Nephron progenitor cell (in vitro differentiated cells): ENCODE results near the gene CD84.

ENCODE experiments used
- DNase-seq: peaks from one replicate; pipeline ENCODE4 v3.0.0; 2021
- H3K27ac Mint-ChIP-seq: 2 replicates; pipeline ENCODE4 v1.8.0; 2021; ENCODE audit warnings: mild to moderate bottlenecking, moderate library complexity, mixed read lengths
- H3K27me3 Mint-ChIP-seq: 2 replicates; pipeline ENCODE4 v1.8.0; 2021; ENCODE audit warnings: mild to moderate bottlenecking, low read depth, mixed read lengths; ENCODE audit not compliant: poor library complexity
- H3K36me3 Mint-ChIP-seq: 2 replicates; pipeline ENCODE4 v1.8.0; 2021; ENCODE audit warnings: low read depth, mixed read lengths
- H3K4me1 Mint-ChIP-seq: 2 replicates; pipeline ENCODE4 v1.8.0; 2021; ENCODE audit warnings: mixed read lengths
- H3K4me3 Mint-ChIP-seq: 2 replicates; pipeline ENCODE4 v1.8.0; 2021; ENCODE audit warnings: mild to moderate bottlenecking, moderate library complexity, mixed read lengths
- H3K9me3 Mint-ChIP-seq: 2 replicates; pipeline ENCODE4 v1.8.0; 2021; ENCODE audit warnings: mild to moderate bottlenecking, moderate library complexity, mixed read lengths
- TF ChIP-seq, protein P1 (sequence below): fragments of 200-600 bp; sonication (generic); IDR thresholded peaks from 2 replicates; pipeline ENCODE4 v1.5.0; 2021; ENCODE audit warnings: antibody characterized with exemption

The CD84 gene

DNA sequence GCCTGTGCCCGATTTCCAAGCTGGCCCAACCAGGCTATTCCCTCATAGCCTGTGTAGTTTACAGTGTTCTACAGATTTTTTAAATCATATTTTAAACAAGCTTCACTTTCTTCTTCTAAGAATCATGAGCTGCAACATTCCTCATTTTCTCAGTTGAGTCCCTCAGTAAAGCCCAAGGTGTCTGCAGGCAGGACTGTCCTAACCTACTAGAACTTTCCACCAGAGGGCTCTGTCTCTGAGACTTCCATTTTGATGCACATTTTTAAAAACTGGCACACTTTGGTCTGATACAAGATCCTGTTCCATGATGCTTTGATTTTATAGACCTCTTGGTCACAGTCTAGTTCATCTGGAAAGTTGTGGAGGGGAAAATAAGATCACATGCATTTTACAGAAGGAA is 34.6 kb downstream of the CD84 start:
- no peak overlapping the region for H3K27ac Mint-ChIP-seq
- TF ChIP-seq, protein P1, sequence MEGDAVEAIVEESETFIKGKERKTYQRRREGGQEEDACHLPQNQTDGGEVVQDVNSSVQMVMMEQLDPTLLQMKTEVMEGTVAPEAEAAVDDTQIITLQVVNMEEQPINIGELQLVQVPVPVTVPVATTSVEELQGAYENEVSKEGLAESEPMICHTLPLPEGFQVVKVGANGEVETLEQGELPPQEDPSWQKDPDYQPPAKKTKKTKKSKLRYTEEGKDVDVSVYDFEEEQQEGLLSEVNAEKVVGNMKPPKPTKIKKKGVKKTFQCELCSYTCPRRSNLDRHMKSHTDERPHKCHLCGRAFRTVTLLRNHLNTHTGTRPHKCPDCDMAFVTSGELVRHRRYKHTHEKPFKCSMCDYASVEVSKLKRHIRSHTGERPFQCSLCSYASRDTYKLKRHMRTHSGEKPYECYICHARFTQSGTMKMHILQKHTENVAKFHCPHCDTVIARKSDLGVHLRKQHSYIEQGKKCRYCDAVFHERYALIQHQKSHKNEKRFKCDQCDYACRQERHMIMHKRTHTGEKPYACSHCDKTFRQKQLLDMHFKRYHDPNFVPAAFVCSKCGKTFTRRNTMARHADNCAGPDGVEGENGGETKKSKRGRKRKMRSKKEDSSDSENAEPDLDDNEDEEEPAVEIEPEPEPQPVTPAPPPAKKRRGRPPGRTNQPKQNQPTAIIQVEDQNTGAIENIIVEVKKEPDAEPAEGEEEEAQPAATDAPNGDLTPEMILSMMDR: peak; percentile 37

DNA sequence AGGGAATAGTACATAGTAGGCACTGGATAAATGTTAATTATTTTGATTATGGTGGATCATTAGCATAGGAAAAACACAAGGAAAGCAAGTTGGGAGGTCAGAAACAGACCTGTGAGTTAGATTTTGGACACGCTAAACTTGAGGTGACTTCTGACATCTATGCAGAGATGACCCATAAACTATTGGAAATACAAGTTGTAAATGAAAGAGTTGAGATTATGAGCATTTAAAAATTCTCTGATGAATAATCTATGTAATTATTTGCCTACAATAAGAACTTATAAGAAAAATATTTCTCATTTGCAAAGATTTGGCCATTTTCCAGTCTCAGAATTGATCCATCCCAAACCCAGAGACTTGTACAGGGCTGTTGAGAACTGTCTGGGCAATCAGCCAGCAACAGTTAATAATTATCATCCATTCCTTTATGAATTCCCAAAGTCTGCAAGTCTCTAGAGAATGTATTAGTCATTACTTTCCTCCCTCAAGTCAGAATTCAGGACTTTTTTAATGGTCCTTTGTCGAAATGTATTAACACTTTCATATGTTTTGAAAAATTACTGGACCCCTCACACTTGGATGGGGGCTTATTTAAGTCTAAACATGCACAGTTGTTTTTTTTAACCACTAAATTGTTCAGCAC is 36.9 kb downstream of the CD84 start:
- TF ChIP-seq, protein P1: no peak
- no peaks in the 10 kb centered on the region for H3K36me3 Mint-ChIP-seq
- no peak overlapping the region for H3K4me3 Mint-ChIP-seq
- H3K9me3 Mint-ChIP-seq: no peaks in the 10 kb centered on the region
- H3K27me3 Mint-ChIP-seq: no peaks in the 10 kb centered on the region
- peaks cover 4% of the 10 kb centered on the region for H3K4me1 Mint-ChIP-seq
- no peak for DNase-seq
- H3K27ac Mint-ChIP-seq: no peak overlapping the region

More for the DNA sequence above, 34.6 kb downstream of the CD84 start:
- Mint-ChIP-seq H3K9me3 (no peaks in the 10 kb centered on the region), H3K27me3 (no peaks in the 10 kb centered on the region), H3K4me3 (no peak overlapping the region), H3K4me1 (peaks cover 17% of the 10 kb centered on the region), H3K36me3 (no peaks in the 10 kb centered on the region)
- DNase-seq: no peak

DNA sequence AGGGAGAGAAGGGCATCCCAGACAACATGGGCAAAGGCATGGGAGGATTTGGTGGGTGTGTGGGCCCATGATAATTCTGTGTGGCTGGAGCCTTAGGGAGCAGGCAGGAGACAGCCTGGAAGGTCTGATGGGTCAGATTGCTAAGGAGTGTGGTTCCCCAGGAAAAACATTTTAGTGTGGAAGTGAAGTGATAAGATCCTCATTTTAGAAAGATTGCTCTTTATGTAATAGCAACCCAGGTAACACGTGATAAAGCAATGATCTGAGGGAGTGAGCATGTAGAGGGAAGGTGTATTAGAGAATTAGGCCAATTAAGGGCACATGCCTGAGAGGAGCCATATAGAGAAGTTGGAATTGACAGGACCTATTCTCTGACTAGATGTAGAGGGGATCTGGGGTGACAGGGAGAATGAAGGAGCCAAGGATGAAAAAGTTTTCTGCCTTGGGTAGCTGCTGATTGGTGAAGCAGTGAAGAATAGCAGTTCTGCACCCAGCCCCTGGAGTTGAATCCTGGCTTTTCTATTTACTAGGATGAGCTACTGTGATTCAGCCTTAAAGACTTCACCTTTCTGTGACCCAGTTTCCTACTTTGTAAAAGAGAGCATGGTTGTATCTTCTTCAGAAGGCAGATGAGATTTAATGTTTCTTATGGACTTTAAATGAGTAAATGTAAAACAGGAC is 37.5 kb downstream of the CD84 start:
- Mint-ChIP-seq H3K4me1 (peaks cover 4% of the 10 kb centered on the region), H3K36me3 (no peaks in the 10 kb centered on the region), H3K27me3 (no peaks in the 10 kb centered on the region), H3K4me3 (no peak overlapping the region), H3K27ac (no peak overlapping the region), H3K9me3 (no peaks in the 10 kb centered on the region)
- DNase-seq: no peak
- TF ChIP-seq, protein P1: no peak

DNA sequence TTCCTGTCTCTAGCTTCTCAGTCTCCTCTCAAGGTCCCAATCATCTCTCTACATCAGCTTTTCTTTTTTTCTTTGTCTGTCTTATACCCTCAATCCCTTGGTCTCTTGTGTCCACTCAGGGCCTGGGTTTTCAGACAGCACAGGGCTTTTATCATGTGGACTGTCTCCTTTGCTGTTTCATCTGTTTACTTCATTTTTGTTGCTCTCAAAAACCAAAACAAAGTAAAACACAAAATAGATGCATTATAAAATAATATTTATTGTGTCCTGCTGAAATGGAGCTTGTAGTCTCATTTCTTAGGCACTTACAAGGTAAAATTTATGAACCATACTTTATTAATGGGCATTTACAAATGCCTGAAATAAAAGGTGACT is 38.5 kb downstream of the CD84 start:
- no peak for DNase-seq
- Mint-ChIP-seq H3K4me3 (no peak overlapping the region), H3K9me3 (peaks cover 8% of the 10 kb centered on the region), H3K36me3 (no peaks in the 10 kb centered on the region), H3K27ac (no peak overlapping the region), H3K27me3 (no peaks in the 10 kb centered on the region), H3K4me1 (peaks cover 4% of the 10 kb centered on the region)
- TF ChIP-seq, protein P1: no peak

DNA sequence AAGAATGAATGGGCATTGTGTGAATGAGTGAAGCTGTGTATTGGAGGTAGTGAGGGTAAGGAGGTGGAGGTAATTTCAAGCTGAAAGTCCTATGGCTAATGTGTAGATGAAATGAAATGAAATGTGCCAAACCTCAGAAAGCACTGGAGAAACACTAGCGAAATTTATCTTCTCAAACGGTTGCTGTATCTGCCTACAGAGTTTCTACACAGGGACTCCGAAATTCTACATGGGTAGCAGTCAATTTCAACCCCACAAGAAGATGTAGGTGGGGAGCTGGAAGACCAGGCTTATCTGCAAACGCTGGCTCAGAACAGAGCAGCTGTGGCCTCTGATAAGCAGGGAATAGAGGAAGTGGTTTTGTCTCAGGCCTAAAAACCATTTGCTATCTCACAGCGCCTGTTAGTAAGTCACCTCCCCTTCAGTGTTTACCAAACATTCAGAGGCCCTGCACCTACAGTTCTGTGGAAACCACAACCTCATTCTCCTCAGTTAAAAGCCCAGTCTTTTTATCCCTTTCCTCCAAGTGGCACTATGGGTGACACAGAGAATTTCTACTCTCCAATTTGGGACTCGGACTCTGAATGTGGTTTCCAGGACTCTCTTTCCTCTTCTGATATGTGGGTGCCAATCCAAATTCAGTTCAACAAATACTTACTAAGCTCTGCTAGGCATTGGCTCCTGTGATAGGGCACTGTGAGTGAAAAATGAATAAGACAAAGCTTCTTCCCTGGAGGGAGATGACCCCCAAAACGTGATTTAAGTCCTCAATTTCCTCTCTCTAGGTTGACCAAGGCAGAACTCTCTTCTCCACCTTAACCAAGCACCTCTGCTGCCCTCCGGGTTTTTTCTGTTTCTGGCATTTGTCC is 39.1 kb downstream of the CD84 start:
- Mint-ChIP-seq H3K4me1 (peaks cover 4% of the 10 kb centered on the region), H3K4me3 (no peak overlapping the region), H3K27me3 (no peaks in the 10 kb centered on the region), H3K27ac (no peak overlapping the region), H3K9me3 (peaks cover 12% of the 10 kb centered on the region), H3K36me3 (no peaks in the 10 kb centered on the region)
- TF ChIP-seq, protein P1: no peak
- no peak for DNase-seq
